Glutamatergic neuron (in vitro differentiated cells): Measurements from ENCODE around the gene SFXN4. TPM values are rescaled to one million over a fixed set of nuclear protein-coding genes. Genes with fewer than 3 reads are reported as not detected.
"Not testable (repeated sequence)": the region's sequence is repeated elsewhere in the genome, so short reads cannot be mapped to it uniquely, and the experiment has no call there.

Experiments
- DNase-seq: peaks from one replicate; pipeline ENCODE4 v3.0.0; 2022
- H3K27ac Mint-ChIP-seq: one replicate; pipeline ENCODE4 v1.8.0; 2020; ENCODE audit warnings: mild to moderate bottlenecking, mixed read lengths, inconsistent platforms; ENCODE audit not compliant: unreplicated experiment
- H3K27me3 Mint-ChIP-seq: one replicate; pipeline ENCODE4 v1.8.0; 2020; ENCODE audit warnings: mild to moderate bottlenecking, moderate library complexity, mixed read lengths, inconsistent platforms; ENCODE audit not compliant: unreplicated experiment
- H3K36me3 Mint-ChIP-seq: one replicate; pipeline ENCODE4 v1.8.0; 2020; ENCODE audit warnings: mild to moderate bottlenecking, mixed read lengths, inconsistent platforms; ENCODE audit not compliant: unreplicated experiment
- H3K4me1 Mint-ChIP-seq: one replicate; pipeline ENCODE4 v1.8.0; 2020; ENCODE audit warnings: mild to moderate bottlenecking, low read depth, mixed read lengths, inconsistent platforms; ENCODE audit not compliant: unreplicated experiment
- H3K4me3 Mint-ChIP-seq: one replicate; pipeline ENCODE4 v1.8.0; 2020; ENCODE audit warnings: mild to moderate bottlenecking, mixed read lengths, inconsistent platforms; ENCODE audit not compliant: unreplicated experiment
- H3K9me3 Mint-ChIP-seq: one replicate; pipeline ENCODE4 v1.8.0; 2020; ENCODE audit warnings: mild to moderate bottlenecking, moderate library complexity, mixed read lengths, inconsistent platforms; ENCODE audit not compliant: unreplicated experiment
- total RNA-seq: library from RNA; stranded (reverse); fragmentation: NEBNext Ultra II Directional; extraction: Animal tissue kit (Norgen Biotek cat#: 25700); gene quantifications from one replicate; pipeline ENCODE4 v1.2.1, GENCODE V29; 2021; ENCODE audit not compliant: unreplicated experiment
- TF ChIP-seq, protein P1 (sequence below): fragments of 200-600 bp; sonication (generic); IDR thresholded peaks from one replicate; pipeline ENCODE4 v1.5.0; 2021; ENCODE audit not compliant: partially characterized antibody, unreplicated experiment

The SFXN4 gene
- total RNA-seq, 1 donor from 2014 or later = 12.2 TPM

DNA sequence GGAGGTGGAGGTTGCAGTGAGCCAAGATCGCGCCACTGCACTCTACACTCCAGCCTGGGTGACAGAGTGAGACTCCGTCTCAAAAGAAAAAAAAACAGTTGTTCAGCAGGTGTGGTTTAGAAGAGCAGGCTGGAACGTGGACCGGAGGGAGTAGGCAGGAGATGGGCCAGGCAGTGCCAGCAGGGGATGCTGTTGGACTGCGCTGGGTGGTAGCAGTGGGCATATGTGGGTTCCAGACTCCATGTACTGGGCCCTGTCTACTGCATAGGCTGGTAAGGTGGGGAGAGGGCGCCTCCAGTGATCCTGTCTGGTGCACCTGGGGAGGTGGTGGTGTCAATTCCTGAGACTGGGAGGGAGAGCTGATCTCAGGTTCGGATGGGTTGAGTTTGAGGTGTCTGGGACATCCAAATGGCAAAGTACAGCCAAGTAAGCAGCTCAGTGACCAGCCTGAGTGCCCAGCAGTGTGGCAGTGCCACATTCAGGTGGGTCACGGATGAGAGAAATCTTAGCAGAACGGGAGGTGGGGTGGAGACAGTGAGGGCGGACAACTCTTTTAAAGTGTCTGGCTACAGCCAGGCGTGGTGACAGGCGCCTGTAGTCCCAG, 25.9 kb downstream of the SFXN4 start:
- Mint-ChIP-seq H3K4me1 (peaks cover 5% of the 10 kb centered on the region), H3K9me3 (peaks cover 3% of the 10 kb centered on the region), H3K27ac (peak overlapping the region; percentile 4), H3K27me3 (peaks cover 5% of the 10 kb centered on the region), H3K4me3 (no peak overlapping the region), H3K36me3 (no peaks in the 10 kb centered on the region)
- TF ChIP-seq, protein P1, sequence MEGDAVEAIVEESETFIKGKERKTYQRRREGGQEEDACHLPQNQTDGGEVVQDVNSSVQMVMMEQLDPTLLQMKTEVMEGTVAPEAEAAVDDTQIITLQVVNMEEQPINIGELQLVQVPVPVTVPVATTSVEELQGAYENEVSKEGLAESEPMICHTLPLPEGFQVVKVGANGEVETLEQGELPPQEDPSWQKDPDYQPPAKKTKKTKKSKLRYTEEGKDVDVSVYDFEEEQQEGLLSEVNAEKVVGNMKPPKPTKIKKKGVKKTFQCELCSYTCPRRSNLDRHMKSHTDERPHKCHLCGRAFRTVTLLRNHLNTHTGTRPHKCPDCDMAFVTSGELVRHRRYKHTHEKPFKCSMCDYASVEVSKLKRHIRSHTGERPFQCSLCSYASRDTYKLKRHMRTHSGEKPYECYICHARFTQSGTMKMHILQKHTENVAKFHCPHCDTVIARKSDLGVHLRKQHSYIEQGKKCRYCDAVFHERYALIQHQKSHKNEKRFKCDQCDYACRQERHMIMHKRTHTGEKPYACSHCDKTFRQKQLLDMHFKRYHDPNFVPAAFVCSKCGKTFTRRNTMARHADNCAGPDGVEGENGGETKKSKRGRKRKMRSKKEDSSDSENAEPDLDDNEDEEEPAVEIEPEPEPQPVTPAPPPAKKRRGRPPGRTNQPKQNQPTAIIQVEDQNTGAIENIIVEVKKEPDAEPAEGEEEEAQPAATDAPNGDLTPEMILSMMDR = peak; percentile 40
- peak; percentile 64 for DNase-seq

DNA sequence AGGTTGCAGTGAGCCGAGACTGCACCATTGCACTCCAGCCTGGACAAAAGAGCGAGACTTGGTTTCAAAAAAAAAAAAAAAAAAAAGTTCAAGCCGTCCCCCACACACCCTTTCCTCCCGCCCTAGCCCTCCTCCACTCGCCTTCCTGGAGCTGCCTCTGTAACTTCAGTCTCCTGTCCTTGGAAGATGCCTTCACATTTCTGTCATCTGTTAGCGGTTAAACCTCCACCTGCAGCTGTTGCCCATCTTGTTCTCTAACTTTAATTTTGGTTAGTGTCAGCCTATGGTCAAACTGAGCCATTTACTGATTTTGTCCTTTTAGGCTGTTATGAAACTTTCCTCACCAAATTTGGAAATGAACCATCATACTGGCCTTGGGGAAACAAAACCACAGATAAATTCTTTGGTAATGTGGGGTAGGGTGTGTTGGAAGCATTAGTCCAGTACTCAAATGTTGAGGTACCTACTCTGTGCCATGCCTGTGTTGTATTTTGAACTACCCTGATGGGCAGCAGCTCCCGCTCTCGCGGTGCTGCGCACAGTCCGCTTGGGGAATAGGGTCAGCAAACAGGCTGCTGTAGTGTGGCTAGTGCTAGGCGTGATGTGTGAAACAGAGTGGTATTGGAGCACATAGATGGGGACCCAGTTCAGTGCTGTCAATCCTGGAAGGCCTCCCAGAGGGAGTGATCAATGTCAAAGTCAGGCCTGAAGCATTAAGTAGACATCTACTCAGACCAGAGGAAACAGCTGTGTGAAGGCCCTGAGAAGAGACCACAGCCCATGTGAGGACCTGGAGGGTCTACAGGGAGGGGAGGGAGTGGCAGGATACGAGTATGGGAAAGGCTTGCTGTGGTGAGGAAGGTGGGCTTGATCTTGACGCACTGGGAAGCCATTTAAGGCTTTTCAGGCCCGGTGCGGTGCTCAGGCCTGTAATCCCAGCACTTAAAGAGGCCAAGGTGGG, 26.9 kb downstream of the SFXN4 start:
- Mint-ChIP-seq H3K4me1 (peaks cover 5% of the 10 kb centered on the region), H3K36me3 (peaks cover 4% of the 10 kb centered on the region), H3K4me3 (peak overlapping the region; percentile 25), H3K27me3 (peaks cover 5% of the 10 kb centered on the region), H3K27ac (peak overlapping the region; percentile 28), H3K9me3 (peaks cover 3% of the 10 kb centered on the region)
- TF ChIP-seq, protein P1 = no peak
- DNase-seq = no peak

DNA sequence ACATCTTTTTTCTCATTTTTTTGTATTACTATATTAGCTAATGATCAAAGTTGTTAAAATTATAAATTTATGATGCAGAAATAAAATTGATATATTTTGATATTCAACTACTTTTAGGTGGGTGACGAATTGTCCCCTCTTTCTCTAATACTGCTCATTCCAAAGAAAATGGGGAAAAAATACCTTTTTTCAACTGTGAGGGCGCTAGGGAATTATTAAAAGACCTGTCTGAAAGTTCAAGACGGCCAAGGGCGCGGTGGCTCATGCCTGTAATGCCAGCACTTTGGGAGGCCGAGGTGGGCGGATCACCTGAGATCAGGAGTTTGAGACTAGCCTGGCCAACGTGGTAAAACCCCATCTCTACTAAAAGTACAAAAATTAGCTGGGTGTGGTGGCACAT, 27.6 kb downstream of the SFXN4 start:
- H3K27ac Mint-ChIP-seq, H3K27me3 Mint-ChIP-seq, DNase-seq, H3K4me1 Mint-ChIP-seq, H3K4me3 Mint-ChIP-seq, H3K9me3 Mint-ChIP-seq, H3K36me3 Mint-ChIP-seq: not testable (repeated sequence)

DNA sequence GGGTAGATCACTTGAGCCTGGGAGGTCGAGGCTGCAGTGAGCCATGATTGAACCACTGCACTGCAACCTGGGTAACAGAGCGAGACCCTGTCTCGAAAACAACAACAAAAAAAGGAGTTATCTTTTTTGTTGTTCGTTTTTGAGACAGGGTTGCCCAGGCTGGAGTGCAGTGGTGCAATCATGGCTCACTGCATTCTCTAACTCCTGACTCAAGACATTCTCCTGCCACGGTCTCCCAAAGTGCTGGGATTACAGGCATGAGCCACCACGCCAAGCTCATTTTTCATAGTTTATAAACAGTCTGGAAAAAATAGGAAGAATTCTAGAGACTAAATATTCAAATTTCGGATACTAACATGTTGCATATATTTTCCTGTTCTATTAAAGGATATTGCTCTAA, 29.4 kb downstream of the SFXN4 start:
- Mint-ChIP-seq H3K36me3 (peaks cover 5% of the 10 kb centered on the region), H3K27ac (no peak overlapping the region), H3K9me3 (peaks cover 3% of the 10 kb centered on the region), H3K27me3 (peaks cover 4% of the 10 kb centered on the region), H3K4me1 (peaks cover 5% of the 10 kb centered on the region), H3K4me3 (no peak overlapping the region)
- TF ChIP-seq, protein P1 = no peak
- DNase-seq = no peak

DNA sequence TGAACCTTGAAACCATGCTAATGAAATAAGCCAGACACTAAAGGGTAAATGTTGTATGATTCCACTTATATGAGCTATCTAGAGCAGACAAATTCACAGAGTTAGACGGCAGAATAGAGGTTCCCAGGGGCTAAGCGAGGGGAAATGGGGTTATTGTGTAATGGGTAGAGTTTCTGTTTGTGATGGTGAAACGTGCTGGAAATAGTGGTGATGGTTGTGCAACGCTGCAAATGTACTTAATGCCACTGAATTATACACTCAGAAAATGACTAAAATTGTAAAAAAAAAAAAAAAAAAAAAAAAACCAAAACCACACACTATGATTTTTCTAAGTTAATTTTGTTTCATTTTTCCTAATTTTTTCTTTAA, 30.0 kb downstream of the SFXN4 start:
- Mint-ChIP-seq H3K27ac (no peak overlapping the region), H3K27me3 (peaks cover 4% of the 10 kb centered on the region), H3K36me3 (peaks cover 5% of the 10 kb centered on the region), H3K4me1 (peaks cover 6% of the 10 kb centered on the region), H3K4me3 (no peak overlapping the region), H3K9me3 (peaks cover 3% of the 10 kb centered on the region)
- no peak for DNase-seq
- TF ChIP-seq, protein P1 = no peak
